Motor neuron (in vitro differentiated cells): ENCODE measurements around the gene GPR85. TPM values are rescaled to one million over a fixed set of nuclear protein-coding genes. Genes with fewer than 3 reads are reported as not detected.

Experiments used
- total RNA-seq, 8 experiments: library from RNA; unstranded; fragments of 300-600 nt; gene quantifications; 2 replicates each; pipeline versions ENCODE4 v1.2.3 to v1.2.4, GENCODE V29; 2022

The GPR85 gene
- total RNA-seq, 8 experiments from 2014 or later, result 4.5 to 34.1 (median 15.4) TPM

Other genes starting within 250 kb of the GPR85 start
- 100 to 1,000 TPM in 1 of 8 experiments, 10 to 100 TPM in 7; 27.0 to 108 (median 66.6) TPM for gene SMIM30, start 31.7 kb upstream of the GPR85 start, total RNA-seq